GM19238 (cell line): ENCODE results near the gene VIPAS39.
"Not testable (repeated sequence)": the region's sequence is repeated elsewhere in the genome, so short reads cannot be mapped to it uniquely, and the experiment has no call there.

Experiments
- DNase-seq: peaks from one replicate; pipeline ENCODE4 v3.0.0; 2011; ENCODE audit warnings: low spot score; ENCODE audit not compliant: insufficient read length

VIPAS39 gene

DNA sequence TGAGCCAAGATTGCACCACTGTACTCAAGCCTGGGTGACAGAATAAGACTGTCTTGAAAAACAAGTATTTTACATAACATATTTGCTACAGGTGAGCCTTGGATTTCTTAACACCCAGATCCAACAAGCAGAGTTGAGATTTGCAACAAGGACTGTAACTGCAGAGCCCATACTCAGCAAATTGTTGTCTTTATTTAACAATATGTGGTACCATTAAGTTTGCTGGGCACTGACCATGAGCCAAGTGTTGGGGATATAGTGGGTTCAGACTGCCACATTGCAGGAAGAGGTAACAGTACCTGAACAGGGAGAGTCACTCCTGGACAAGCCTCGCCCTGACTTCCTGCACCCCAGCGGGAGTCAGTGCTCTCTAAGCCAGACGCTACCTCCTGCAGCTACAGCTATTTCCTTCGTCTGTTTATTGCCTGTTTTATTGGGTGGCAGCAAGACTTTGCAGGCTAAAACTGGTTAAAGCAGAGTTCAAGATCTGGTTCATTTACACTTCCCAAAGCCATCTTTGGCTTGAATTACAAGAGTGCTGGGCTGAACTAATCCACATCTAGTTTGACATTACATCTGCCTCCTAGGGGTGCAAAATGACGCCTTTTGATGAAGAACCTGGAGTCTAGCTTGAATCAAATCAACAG lies 12.9 kb upstream of the VIPAS39 start:
- no peak for DNase-seq

- no peak for DNase-seq
These were observed 12.1 kb upstream of the VIPAS39 start for GRCh38 chr14:77469539-77469938.

GRCh38 chr14:77469067-77469505 lies 11.7 kb upstream of the VIPAS39 start:
- no peak for DNase-seq

DNA sequence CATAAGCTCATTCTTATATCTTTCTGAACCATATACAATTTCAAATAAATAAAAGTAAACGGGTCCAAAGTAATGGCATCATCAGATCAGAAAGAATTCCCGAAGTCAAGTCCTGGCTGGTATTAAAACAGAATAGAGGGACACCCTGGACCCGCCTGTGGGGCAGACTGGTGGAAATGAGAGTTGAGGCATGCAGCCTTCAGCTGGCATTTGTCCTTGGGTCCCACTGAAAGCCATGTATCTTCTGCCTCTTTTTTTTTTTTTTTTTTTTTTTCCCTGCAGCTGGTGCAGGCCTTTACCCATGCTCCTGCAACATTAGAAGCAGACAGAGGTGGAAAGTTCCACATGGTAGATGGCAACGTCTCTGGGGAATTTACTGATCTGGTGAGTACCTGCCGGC lies 10.4 kb upstream of the VIPAS39 start:
- DNase-seq = no peak

GRCh38 chr14:77459072-77459723 lies 1.8 kb upstream of the VIPAS39 start:
- peak; percentile 20 for DNase-seq

DNA sequence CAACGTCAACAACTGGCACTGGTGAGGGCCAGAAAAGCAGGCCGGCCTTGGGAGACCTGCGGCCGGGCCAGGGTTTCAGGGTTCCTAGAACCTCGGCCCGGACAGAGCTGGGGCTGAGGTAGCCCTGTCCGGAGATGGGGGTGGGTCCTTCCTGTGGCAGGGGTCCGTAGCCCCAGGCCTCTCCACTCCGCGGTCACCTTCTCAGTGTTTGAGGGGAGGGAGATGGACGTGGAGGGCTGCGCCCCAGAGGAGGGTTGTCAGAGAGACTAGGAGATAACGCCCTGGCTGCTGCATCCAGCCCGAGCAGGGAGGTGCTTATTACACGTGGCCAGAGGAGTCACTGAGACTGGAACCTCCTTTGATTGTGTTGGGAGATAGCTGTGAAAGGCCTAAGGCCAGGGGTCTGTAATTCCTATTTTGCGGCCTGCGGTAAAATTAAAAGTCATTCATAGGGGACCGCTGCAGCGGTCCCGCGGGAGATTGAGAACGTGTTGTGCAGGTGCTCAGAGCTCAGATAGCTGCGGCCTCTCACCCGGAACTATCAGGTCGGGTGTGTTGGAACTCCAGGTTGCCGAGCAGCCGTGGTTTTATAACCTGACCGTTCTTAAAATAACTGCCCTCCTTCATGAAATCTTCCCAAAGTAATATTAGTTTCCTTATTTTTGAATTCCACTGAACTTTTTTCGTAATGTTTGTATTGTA lies 999 bp upstream of the VIPAS39 start:
- DNase-seq = peak; percentile 15

DNA sequence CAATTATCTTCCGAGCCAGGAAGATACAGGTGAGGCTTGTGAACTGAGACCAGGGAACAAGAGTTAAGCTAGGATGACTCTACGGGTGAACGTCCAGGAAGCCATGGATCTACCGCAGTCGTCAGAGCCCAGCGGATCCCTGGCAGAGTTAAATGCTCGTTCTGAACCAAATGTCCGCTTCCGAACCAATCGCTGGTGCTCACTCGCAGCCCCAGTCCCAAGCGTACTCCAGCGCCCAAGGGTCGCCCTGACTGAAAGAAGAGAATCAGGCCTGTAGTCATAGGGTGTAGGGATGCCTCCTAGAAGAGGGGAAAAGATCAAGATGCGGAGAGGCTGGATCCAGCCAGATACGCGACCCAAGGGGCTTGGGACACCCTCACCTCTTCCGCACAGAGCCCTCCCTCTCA lies 283 bp downstream of the VIPAS39 start:
- no peak for DNase-seq

GRCh38 chr14:77455966-77456640 lies 1.3 kb downstream of the VIPAS39 start:
- no peak for DNase-seq

GRCh38 chr14:77442196-77442595 lies 15.2 kb downstream of the VIPAS39 start:
- DNase-seq = no peak

GRCh38 chr14:77439861-77440260 lies 17.5 kb downstream of the VIPAS39 start:
- no peak for DNase-seq

- DNase-seq = no peak
These were observed 18.8 kb downstream of the VIPAS39 start for GRCh38 chr14:77438596-77438995.

DNA sequence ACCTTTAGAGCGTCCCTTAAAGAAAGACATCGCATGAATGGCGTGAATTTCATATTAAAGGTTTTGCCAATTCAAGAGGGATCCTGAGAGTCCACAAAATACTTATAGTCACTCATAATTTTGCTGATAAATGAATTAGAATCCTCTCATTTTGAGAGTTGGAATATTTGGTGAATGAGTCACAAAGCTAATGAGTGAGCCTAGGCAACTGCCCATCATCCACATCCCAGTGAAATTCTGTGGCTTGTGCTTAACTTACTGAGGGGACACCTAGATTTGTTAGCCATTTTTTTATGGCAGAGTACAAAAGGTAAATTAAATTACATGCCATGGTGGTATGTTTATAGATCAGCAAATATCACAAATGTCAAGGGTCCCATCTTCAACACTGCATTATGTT lies 21.4 kb downstream of the VIPAS39 start:
- no peak for DNase-seq

- no peak for DNase-seq
These were observed 31.0 kb downstream of the VIPAS39 start for GRCh38 chr14:77426396-77426795.

DNA sequence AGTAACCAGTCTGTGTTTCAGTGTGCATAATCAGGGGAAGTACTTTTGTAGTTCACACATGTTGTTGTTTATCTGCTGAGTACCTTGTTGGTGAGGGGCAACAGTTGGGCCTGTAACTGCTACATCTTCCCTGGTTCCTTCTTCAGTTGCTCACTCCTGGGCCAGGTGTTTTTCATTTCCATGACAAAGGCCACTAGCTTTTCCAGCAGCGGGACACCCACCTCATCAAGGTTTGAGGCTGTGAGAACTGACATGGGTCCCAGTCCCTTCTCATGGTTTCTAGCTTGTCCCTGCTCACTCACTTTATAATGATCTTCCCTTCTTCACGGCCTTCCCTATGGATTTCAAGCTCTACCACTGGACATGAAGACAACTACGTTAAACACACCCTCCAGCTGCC lies 32.5 kb downstream of the VIPAS39 start:
- DNase-seq = no peak

DNA sequence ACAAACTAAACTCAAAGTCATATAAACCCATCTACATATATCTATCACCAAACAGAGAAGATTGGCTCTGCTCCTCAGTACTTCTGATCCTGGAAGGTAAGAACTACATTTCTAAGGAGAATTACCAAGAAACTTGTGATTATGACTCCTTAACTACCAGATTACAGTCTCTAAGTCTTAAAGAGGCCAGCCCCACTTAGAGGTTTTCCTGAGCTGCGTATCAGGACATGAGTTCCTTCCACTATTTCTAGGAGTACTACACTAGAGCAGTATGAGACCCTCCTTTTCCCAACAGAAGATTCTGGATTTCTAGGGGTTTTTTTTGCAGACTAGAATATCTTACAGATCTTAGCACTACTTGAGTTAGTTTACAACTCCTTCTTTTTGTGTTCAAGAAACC lies 34.0 kb downstream of the VIPAS39 start, which contains the start of gene NOXRED1:
TSS of gene NOXRED1 (minus strand) at position 101 of the 400 bp plus-strand sequence. CDS start 634 bp downstream, outside the sequence.
- DNase-seq = no peak

GRCh38 chr14:77421201-77421600 lies 36.2 kb downstream of the VIPAS39 start:
- no peak for DNase-seq

DNA sequence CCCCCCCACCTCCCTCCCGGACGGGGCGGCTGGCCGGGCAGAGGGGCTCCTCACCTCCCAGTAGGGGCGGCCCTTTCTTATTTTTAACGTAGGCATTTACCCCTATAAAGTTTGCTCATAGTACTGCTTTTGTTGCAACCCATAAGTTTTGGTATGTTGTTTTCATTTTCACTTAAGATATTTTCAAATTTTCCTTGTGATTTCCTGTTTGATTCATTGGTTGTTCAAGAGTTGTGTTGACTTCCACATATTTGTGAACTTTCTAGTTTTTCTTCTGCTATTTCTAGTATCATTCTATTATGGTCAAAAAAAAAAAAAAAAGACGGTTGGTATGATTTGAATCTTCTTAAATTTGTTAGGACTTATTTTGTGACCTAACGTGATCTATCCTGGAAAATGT lies 40.6 kb downstream of the VIPAS39 start:
- DNase-seq = no peak

- DNase-seq = not testable (repeated sequence)
These were observed 41.3 kb downstream of the VIPAS39 start for GRCh38 chr14:77416098-77416497.

- not testable (repeated sequence) for DNase-seq
These were observed 41.9 kb downstream of the VIPAS39 start for GRCh38 chr14:77415403-77416030.

- DNase-seq = no peak
These were observed 48.3 kb downstream of the VIPAS39 start for GRCh38 chr14:77409131-77409533.

DNA sequence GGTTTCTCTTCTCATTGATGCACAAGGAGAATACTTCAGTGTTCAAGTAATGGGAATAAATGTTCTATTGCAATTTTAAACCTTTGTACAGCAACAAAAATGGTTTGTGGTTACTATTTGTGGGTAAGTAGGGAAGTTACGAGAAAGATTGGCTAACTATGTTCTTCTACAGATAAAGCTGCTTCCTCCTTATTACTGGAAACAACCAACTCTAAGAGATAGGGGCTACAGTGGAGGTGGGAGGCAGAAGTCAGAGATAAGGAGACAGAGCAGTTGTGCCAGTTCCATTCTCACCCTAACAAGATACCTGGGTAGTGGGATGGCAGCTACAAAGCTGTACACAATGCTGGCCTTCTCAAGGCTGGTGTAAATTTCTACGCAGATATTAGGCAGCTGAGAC lies 50.2 kb downstream of the VIPAS39 start:
- no peak for DNase-seq
